HG02970 (cell line): ENCODE data around the gene MTMR11.

Experiments
- ATAC-seq: cut with Tn5 transposase; IDR thresholded peaks from one replicate; pipeline ENCODE4 v1.9.1; 2021; ENCODE audit warnings: mild to moderate bottlenecking, moderate library complexity, moderate number of reproducible peaks; ENCODE audit not compliant: unreplicated experiment, low FRiP score

The MTMR11 gene

GRCh38 chr1:149937759-149938158 is 1.1 kb upstream of the MTMR11 start:
- ATAC-seq = no peak

GRCh38 chr1:149936992-149937705 is 470 bp upstream of the MTMR11 start:
- ATAC-seq = no peak

GRCh38 chr1:149934356-149934755 is 2.3 kb downstream of the MTMR11 start:
- ATAC-seq = no peak

- ATAC-seq = no peak
These were observed 3.5 kb downstream of the MTMR11 start for GRCh38 chr1:149933208-149933607.

- no peak for ATAC-seq
These were observed 4.2 kb downstream of the MTMR11 start for GRCh38 chr1:149932474-149932873.

- no peak for ATAC-seq
These were observed 5.4 kb downstream of the MTMR11 start for GRCh38 chr1:149931212-149931790.

GRCh38 chr1:149929856-149930255 is 6.8 kb downstream of the MTMR11 start:
- no peak for ATAC-seq

GRCh38 chr1:149928401-149928724 is 8.3 kb downstream of the MTMR11 start:
- ATAC-seq = no peak

- peak; percentile 85 for ATAC-seq
These were observed 8.9 kb downstream of the MTMR11 start, which contains the start of gene SF3B4 for GRCh38 chr1:149927563-149928400. TSS of gene SF3B4 (minus strand) at chr1:149927803. CDS start at chr1:149927759, 44 bp downstream.

GRCh38 chr1:149927056-149927562 is 9.6 kb downstream of the MTMR11 start:
- ATAC-seq = no peak

GRCh38 chr1:149926296-149926695 is 10.4 kb downstream of the MTMR11 start:
- no peak for ATAC-seq

GRCh38 chr1:149925751-149926150 is 10.9 kb downstream of the MTMR11 start:
- ATAC-seq = no peak

GRCh38 chr1:149925345-149925744 is 11.3 kb downstream of the MTMR11 start:
- no peak for ATAC-seq

- no peak for ATAC-seq
These were observed 13.1 kb downstream of the MTMR11 start for GRCh38 chr1:149923626-149924025.

GRCh38 chr1:149917571-149918144 is 19.0 kb downstream of the MTMR11 start, which contains the start of gene SV2A:
TSS of gene SV2A (minus strand) at chr1:149917844. CDS start at chr1:149913840, 4,004 bp downstream.
- ATAC-seq = no peak

- no peak for ATAC-seq
These were observed 19.8 kb downstream of the MTMR11 start for GRCh38 chr1:149916898-149917252.

GRCh38 chr1:149916193-149916897 is 20.3 kb downstream of the MTMR11 start:
- ATAC-seq = no peak

- no peak for ATAC-seq
These were observed 21.1 kb downstream of the MTMR11 start for GRCh38 chr1:149915429-149916192.

- no peak for ATAC-seq
These were observed 22.1 kb downstream of the MTMR11 start for GRCh38 chr1:149914545-149914944.
